GM10266 (cell line): Measurements from ENCODE around the gene MACROH2A2.
"Not testable (repeated sequence)": the region's sequence is repeated elsewhere in the genome, so short reads cannot be mapped to it uniquely, and the experiment has no call there.

ENCODE experiments used
- DNase-seq: peaks from one replicate; pipeline ENCODE4 v3.0.0; 2012; ENCODE audit errors: extremely low spot score
- TF ChIP-seq, protein P1 (sequence below): IDR thresholded peaks from 2 replicates; pipeline ENCODE4 v1.5.1; 2012; ENCODE audit warnings: mild to moderate bottlenecking, low read depth; ENCODE audit not compliant: control insufficient read depth, insufficient read depth; ENCODE audit errors: missing control alignments

Gene MACROH2A2

DNA sequence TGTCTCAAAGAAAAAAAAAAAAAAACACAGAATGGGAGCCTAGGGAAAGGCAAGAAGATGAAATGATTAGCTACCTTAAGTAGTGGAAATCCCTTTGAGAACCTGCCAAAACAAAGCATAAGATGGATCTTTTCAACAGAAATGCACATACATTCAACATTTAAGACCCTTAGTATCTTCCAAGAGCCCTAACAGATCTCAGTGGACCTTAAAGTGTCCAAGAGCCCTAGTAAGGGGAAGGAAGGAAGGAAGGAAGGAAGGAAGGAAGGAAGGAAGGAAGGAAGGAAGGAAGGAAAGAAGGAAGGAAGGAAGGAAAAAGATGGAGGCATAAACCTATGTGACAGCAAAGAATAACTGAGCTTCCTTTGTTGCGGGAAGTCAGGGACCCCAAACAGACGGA, 11.6 kb upstream of the MACROH2A2 start:
- TF ChIP-seq, protein P1, sequence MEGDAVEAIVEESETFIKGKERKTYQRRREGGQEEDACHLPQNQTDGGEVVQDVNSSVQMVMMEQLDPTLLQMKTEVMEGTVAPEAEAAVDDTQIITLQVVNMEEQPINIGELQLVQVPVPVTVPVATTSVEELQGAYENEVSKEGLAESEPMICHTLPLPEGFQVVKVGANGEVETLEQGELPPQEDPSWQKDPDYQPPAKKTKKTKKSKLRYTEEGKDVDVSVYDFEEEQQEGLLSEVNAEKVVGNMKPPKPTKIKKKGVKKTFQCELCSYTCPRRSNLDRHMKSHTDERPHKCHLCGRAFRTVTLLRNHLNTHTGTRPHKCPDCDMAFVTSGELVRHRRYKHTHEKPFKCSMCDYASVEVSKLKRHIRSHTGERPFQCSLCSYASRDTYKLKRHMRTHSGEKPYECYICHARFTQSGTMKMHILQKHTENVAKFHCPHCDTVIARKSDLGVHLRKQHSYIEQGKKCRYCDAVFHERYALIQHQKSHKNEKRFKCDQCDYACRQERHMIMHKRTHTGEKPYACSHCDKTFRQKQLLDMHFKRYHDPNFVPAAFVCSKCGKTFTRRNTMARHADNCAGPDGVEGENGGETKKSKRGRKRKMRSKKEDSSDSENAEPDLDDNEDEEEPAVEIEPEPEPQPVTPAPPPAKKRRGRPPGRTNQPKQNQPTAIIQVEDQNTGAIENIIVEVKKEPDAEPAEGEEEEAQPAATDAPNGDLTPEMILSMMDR = no peak
- no peak for DNase-seq

DNA sequence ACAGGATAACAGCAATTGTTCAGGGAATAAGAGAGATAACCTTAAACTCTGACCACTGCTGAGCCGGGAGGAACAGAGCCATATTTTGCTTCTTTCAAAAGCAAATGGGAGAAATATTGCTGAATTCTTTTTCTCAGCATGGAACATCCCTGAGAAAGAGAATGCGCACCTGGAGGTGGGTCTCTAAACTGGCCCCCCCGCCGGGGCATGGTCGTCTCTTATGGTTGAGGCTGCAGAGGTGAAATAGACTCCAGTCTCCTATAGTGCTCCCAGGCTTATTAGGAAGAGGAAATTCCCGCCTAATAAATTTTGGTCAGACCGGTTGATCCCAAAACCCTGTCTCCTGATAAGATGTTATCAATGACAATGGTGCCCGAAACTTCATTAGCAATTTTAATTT, 10.9 kb upstream of the MACROH2A2 start:
- not testable (repeated sequence) for DNase-seq

DNA sequence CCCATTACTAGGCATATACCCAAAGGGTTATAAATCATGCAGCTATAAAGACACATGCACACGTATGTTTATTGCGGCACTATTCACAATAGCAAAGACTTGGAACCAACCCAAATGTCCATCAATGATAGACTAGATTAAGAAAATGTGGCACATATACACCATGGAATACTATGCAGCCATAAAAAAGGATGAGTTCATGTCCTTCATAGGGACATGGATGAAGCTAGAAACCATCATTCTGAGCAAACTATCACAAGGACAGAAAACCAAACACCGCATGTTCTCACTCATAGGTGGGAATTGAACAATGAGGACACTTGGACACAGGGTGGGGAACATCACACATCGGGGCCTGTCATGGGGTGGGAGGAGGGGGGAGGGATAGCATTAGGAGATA, 5.6 kb upstream of the MACROH2A2 start:
- not testable (repeated sequence) for DNase-seq

DNA sequence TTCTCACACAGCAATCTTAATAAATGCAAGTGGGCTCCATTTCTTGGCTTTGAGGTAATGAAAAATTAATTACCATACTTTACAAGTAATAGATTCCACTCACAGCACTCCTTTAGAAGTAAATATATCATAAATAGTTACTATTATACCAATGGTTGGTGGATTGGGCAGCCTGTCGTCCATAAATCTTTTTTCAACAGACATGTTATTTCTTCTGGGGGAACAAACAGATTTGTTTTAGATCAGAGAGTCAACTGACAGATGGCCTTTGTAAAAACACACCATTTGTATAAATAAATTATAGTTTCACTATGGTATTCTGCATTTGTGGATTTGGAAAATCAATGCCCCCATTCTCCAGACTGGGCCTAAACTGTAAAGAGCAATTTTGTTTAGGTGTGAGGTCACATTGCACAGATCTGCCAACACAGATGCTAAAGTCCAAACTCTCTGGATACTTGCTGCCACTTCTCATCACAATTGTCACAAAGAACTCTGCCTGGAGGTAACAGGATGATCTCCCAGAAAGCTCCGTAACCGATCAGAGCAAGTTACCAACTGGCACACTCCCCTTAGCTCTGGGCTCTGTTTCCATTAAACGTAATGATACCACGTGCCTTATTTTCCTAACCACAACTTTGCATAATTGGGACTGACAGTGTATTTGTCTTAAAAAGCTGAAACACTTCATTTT, 4.5 kb upstream of the MACROH2A2 start:
- no peak for DNase-seq
- TF ChIP-seq, protein P1 = no peak

DNA sequence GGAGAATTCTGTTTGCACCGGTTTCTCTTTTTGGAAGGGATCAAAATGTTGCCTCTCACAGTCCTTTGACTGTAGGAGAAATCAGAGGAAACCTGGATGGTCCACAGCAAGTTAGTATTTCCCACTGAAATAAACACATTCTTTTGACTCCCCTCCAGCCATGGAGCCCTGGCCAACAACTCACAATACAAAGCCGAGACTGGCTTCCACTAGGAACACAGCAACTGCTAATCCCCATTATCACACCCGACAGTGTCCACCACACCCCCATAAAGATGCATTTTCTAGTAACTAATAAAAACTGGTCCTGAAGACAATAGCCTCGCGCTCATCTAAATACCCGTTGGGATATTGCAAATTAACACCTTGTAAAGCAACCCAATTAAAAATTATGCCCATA, 798 bp upstream of the MACROH2A2 start:
- DNase-seq = no peak

DNA sequence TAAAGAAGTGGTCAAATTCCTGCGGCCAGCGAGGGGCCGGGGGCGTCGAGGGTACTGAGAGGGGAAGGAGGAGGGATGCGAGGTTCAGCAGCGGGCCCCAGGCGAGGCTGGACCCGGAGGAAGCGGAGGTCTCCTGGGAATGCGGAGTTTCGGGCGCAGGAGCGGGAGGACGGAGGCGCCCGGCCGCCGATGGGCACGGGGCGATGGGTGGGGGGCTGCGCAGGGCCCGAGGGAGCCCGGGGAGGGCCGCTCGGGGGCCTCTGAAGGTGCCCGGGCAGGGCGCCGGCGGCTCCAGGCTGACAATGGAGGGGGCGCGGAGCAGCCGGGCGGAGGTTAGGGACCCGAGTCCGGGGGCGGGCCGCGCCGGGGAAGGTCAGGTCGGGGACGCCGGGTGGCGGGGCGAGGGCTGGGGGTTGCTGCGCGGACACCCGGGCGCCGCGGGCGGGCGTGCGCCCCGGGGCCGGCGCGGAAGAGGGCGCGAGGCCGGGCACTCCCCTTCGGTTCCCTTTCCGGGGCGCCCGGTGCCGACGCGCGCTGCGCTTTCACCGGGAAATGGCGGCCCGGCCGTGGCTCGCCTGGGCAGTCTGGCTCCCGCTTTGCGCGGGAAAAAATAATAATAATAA, 683 bp downstream of the MACROH2A2 start:
- peak; percentile 40 for DNase-seq
- TF ChIP-seq, protein P1 = no peak

More for the DNA sequence above, 798 bp upstream of the MACROH2A2 start:
- TF ChIP-seq, protein P1 = no peak

DNA sequence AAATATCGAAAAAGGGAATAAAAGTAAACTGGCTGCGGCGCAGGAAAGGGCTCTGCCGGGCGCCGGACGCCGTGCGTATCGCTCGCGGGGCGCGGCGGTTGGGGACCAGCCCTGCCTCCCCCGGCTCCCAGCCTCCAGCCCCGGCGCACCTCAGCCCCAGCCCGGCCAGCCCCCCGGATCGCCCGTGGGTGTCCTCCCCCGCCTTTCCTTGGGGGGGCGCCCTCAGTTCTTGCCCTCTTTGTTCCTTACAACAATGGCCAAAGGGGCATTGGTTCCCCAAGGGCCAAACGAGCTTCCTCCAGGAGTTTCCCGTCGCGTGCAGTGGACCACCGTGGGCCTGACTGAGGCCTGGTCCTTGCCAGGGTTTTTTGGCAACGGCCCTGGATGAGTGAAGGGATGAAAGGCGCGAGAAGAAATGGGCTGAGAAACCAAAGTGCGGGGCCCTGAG, 1.2 kb downstream of the MACROH2A2 start:
- TF ChIP-seq, protein P1 = peak; percentile 3
- no peak for DNase-seq

DNA sequence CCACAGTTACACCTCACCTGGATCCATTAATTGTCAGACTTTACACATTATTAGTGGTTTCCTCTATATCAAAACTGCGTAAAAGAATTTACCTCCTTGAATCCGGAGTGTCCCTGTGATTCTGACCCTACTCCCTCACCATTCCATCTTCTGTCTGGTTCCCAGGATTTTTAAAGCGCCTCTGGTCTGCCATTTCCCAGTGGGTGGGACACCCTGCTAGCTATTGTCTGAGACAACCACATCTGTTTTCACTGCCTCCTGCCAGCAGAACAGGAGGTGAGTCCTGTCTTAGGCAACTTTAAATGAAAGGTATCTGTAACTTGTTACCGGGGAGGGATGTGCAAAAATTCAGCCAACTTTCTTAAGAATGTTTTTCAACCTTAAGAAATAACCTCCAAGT, 2.3 kb downstream of the MACROH2A2 start:
- TF ChIP-seq, protein P1 = no peak
- DNase-seq = no peak
